ENCODE measurements around the gene CCT5. TPM values are rescaled to one million over a fixed set of nuclear protein-coding genes. Genes with fewer than 3 reads are reported as not detected.

The CCT5 gene
- total and polyA plus RNA-seq, 10 of the 15 experiments (the other 5 are each of a cell fraction or from before 2014, with no cell fraction given): 376 to 637 (median 543) TPM

- TF ChIP-seq, protein P1, sequence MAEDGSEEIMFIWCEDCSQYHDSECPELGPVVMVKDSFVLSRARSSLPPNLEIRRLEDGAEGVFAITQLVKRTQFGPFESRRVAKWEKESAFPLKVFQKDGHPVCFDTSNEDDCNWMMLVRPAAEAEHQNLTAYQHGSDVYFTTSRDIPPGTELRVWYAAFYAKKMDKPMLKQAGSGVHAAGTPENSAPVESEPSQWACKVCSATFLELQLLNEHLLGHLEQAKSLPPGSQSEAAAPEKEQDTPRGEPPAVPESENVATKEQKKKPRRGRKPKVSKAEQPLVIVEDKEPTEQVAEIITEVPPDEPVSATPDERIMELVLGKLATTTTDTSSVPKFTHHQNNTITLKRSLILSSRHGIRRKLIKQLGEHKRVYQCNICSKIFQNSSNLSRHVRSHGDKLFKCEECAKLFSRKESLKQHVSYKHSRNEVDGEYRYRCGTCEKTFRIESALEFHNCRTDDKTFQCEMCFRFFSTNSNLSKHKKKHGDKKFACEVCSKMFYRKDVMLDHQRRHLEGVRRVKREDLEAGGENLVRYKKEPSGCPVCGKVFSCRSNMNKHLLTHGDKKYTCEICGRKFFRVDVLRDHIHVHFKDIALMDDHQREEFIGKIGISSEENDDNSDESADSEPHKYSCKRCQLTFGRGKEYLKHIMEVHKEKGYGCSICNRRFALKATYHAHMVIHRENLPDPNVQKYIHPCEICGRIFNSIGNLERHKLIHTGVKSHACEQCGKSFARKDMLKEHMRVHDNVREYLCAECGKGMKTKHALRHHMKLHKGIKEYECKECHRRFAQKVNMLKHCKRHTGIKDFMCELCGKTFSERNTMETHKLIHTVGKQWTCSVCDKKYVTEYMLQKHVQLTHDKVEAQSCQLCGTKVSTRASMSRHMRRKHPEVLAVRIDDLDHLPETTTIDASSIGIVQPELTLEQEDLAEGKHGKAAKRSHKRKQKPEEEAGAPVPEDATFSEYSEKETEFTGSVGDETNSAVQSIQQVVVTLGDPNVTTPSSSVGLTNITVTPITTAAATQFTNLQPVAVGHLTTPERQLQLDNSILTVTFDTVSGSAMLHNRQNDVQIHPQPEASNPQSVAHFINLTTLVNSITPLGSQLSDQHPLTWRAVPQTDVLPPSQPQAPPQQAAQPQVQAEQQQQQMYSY (CRISPR knock-in tag; IDR thresholded peaks at IDR 0.05): no peak
- 0 out of 2 replicates have a peak, but pooled peaks have one; percentile 19 for TF ChIP-seq IKZF1 (conservative IDR thresholded peaks at IDR 0.05)
- TF ChIP-seq GATAD2B (conservative IDR thresholded peaks at IDR 0.05; ENCODE audit: low read depth): no peak
- TF ChIP-seq KAT2A (conservative IDR thresholded peaks at IDR 0.05; ENCODE audit: control insufficient read depth, low read depth, low read length): no peak
- TF ChIP-seq RCOR1 (conservative IDR thresholded peaks at IDR 0.05; ENCODE audit: low read depth, low read length): no peak
- no peak for TF ChIP-seq ZNF207 (IDR thresholded peaks at IDR 0.05; ENCODE audit: borderline replicate concordance)
- TF ChIP-seq TAF1 (IDR thresholded peaks at IDR 0.05; ENCODE audit: borderline replicate concordance, low read depth, low read length): no peak
- TF ChIP-seq MXI1 (IDR thresholded peaks at IDR 0.05; ENCODE audit: low read depth, low read length): no peak
- no peak for TF ChIP-seq SREBF1 (IDR thresholded peaks at IDR 0.05; ENCODE audit: low read length)
- no peak for TF ChIP-seq KDM1A (IDR thresholded peaks at IDR 0.05; ENCODE audit: borderline replicate concordance)
- TF ChIP-seq SMARCA5 (IDR thresholded peaks at IDR 0.05): no peak
- TF ChIP-seq NFIC (IDR thresholded peaks at IDR 0.05; ENCODE audit: low read depth, low read length): no peak
- TF ChIP-seq, protein P2, sequence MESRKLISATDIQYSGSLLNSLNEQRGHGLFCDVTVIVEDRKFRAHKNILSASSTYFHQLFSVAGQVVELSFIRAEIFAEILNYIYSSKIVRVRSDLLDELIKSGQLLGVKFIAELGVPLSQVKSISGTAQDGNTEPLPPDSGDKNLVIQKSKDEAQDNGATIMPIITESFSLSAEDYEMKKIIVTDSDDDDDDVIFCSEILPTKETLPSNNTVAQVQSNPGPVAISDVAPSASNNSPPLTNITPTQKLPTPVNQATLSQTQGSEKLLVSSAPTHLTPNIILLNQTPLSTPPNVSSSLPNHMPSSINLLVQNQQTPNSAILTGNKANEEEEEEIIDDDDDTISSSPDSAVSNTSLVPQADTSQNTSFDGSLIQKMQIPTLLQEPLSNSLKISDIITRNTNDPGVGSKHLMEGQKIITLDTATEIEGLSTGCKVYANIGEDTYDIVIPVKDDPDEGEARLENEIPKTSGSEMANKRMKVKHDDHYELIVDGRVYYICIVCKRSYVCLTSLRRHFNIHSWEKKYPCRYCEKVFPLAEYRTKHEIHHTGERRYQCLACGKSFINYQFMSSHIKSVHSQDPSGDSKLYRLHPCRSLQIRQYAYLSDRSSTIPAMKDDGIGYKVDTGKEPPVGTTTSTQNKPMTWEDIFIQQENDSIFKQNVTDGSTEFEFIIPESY (IDR thresholded peaks at IDR 0.05): no peak
- peak; percentile 76 for TF ChIP-seq SUZ12 (IDR thresholded peaks at IDR 0.05; ENCODE audit: unreplicated experiment)
- no peak for TF ChIP-seq MTA2 (IDR thresholded peaks at IDR 0.05; ENCODE audit: low read depth)
- TF ChIP-seq SIN3A (IDR thresholded peaks at IDR 0.05; ENCODE audit: low read depth, low read length): no peak
- no peak for TF ChIP-seq PAX5 (IDR thresholded peaks at IDR 0.05; ENCODE audit: borderline replicate concordance, low read depth, low read length)
- TF ChIP-seq, protein P3, sequence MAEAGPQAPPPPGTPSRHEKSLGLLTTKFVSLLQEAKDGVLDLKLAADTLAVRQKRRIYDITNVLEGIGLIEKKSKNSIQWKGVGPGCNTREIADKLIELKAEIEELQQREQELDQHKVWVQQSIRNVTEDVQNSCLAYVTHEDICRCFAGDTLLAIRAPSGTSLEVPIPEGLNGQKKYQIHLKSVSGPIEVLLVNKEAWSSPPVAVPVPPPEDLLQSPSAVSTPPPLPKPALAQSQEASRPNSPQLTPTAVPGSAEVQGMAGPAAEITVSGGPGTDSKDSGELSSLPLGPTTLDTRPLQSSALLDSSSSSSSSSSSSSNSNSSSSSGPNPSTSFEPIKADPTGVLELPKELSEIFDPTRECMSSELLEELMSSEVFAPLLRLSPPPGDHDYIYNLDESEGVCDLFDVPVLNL (IDR thresholded peaks at IDR 0.05; ENCODE audit: low read depth, low read length): no peak
- TF ChIP-seq POLR2A (IDR thresholded peaks at IDR 0.05; ENCODE audit: low read depth, low read length): peak; percentile 78
- peak; percentile 18 to 19; a peak in 1 of 4 replicates for TF ChIP-seq BHLHE40 (IDR thresholded peaks at IDR 0.05; ENCODE audit: borderline replicate concordance in 1 of 2, low read depth in 2 of 2, low read length in 1 of 2)
- no peak for TF ChIP-seq NR2F1 (conservative IDR thresholded peaks at IDR 0.05)
- no peak for TF ChIP-seq HDAC2 (IDR thresholded peaks at IDR 0.05)
- TF ChIP-seq MTA3 (IDR thresholded peaks at IDR 0.05; ENCODE audit: borderline replicate concordance, low read length): no peak
- TF ChIP-seq WRNIP1 (IDR thresholded peaks at IDR 0.05; ENCODE audit: borderline replicate concordance, low read depth, low read length): no peak
- TF ChIP-seq SUPT20H (IDR thresholded peaks at IDR 0.05; ENCODE audit: borderline replicate concordance, control insufficient read depth, low read depth, low read length): no peak
These were observed 57.4 kb downstream of the CCT5 start, which contains the start of gene CMBL (continued) for GRCh38 chr5:10307206-10308148.

Data from GM12878 (cell line).